SK-N-SH (cell line): ENCODE measurements around the gene DCAF8. TPM values are rescaled to one million over a fixed set of nuclear protein-coding genes. Genes with fewer than 3 reads are reported as not detected.

Experiments used
- CTCF ChIA-PET: fragments of 300-600, 350-600 bp; formaldehyde crosslinking; extraction: SDS; loops from one replicate; lab custom pipeline; 2021; lab: Yijun Ruan, JAX
- POLR2A ChIA-PET: fragments of 350-600 bp; sonication (Branson Sonifier 250); formaldehyde crosslinking; extraction: SDS; loops from one replicate; lab custom pipeline; 2020; ENCODE audit warnings: antibody characterized with exemption, inconsistent platforms; lab: Yijun Ruan, JAX
- DNase-seq: peaks from one replicate; pipeline ENCODE4 v3.0.0; 2012
- H2AFZ ChIP-seq: fragments of 200-600 bp; sonication (generic); 2 replicates; pipeline ENCODE4 v1.8.1; 2016; ENCODE audit warnings: antibody characterized with exemption, mild to moderate bottlenecking, low read depth
- H3F3A ChIP-seq: fragments of 200-600 bp; sonication (generic); replicated peaks from 2 replicates; pipeline ENCODE3; 2016; ENCODE audit warnings: antibody characterized with exemption, mild to moderate bottlenecking; ENCODE audit not compliant: insufficient read depth
- H3K27ac ChIP-seq, 2 experiments: fragments of 200-500 bp in 1 of 2; fragments of 200-600 bp in 1 of 2; sonication (Bioruptor generic) in 1 of 2; sonication (generic), shearing (Covaris generic) in 1 of 2; 2 replicates each; pipeline versions ENCODE4 v1.5.1 to v1.6.1; 2014 to 2016; ENCODE audit warnings: low read depth in 2 of 2, inconsistent platforms in 1 of 2, low read length in 1 of 2, mild to moderate bottlenecking in 1 of 2, mixed read lengths in 1 of 2
- H3K27me3 ChIP-seq: fragments of 200-600 bp; sonication (generic), shearing (Covaris generic); 2 replicates; pipeline ENCODE4 v1.6.1; 2016; ENCODE audit warnings: mixed run types; ENCODE audit not compliant: insufficient read depth
- H3K36me3 ChIP-seq, 2 experiments: fragments of 200-500 bp in 1 of 2; fragments of 200-600 bp in 1 of 2; sonication (Bioruptor generic) in 1 of 2; sonication (generic) in 1 of 2; replicated peaks in 1 of 2; 2 replicates each; pipeline versions ENCODE3 to v1.5.1; 2014 to 2016; ENCODE audit warnings: low read length in 1 of 2, mild to moderate bottlenecking in 1 of 2; ENCODE audit not compliant: insufficient read depth in 2 of 2, control insufficient read depth in 1 of 2
- H3K4me1 ChIP-seq, 2 experiments: fragments of 200-500 bp in 1 of 2; fragments of 200-600 bp in 1 of 2; sonication (Bioruptor generic) in 1 of 2; sonication (generic), shearing (Covaris generic) in 1 of 2; 2 replicates each; pipeline versions ENCODE4 v1.5.1 to v1.6.1; 2014 to 2016; ENCODE audit warnings: low read depth in 1 of 2, low read length in 1 of 2, mixed run types in 1 of 2; ENCODE audit not compliant: insufficient read depth in 2 of 2, control insufficient read depth in 1 of 2
- H3K4me2 ChIP-seq: fragments of 200-600 bp; sonication (generic), shearing (Covaris generic); 2 replicates; pipeline ENCODE4 v1.6.1; 2017; ENCODE audit warnings: mixed run types
- H3K4me3 ChIP-seq, 2 experiments: fragments of 200-500 bp in 1 of 2; fragments of 200-600 bp in 1 of 2; sonication (Bioruptor generic) in 1 of 2; sonication (generic), shearing (Covaris generic) in 1 of 2; 2 replicates each; pipeline versions ENCODE4 v1.5.1 to v1.8.1; 2014 to 2016; ENCODE audit warnings: low read depth in 2 of 2, inconsistent platforms in 1 of 2, low read length in 1 of 2, mild to moderate bottlenecking in 1 of 2, mixed read lengths in 1 of 2, moderate library complexity in 1 of 2
- H3K79me2 ChIP-seq: fragments of 200-600 bp; sonication (generic); 2 replicates; pipeline ENCODE4 v1.8.1; 2017; ENCODE audit warnings: mild to moderate bottlenecking; ENCODE audit not compliant: insufficient read depth
- H3K9ac ChIP-seq: fragments of 200-600 bp; sonication (generic); 2 replicates; pipeline ENCODE4 v1.6.1; 2017; ENCODE audit warnings: mixed run types
- H3K9me2 ChIP-seq: fragments of 200-600 bp; sonication (generic); 2 replicates; pipeline ENCODE4 v1.6.1; 2017; ENCODE audit warnings: mixed run types
- H3K9me3 ChIP-seq: fragments of 200-600 bp; sonication (generic); 2 replicates; pipeline ENCODE4 v1.6.1; 2017; ENCODE audit warnings: mixed run types, mild to moderate bottlenecking, moderate library complexity
- H4K20me1 ChIP-seq: fragments of 200-600 bp; sonication (generic); 2 replicates; pipeline ENCODE4 v1.6.1; 2017; ENCODE audit warnings: mild to moderate bottlenecking, mixed run types; ENCODE audit not compliant: insufficient read depth
- ELF1 ChIP-seq: IDR thresholded peaks from 2 replicates; pipeline ENCODE4 v1.4.0; 2012
- EZH2phosphoT487 ChIP-seq: fragments of 200-600 bp; sonication (generic); IDR thresholded peaks from 2 replicates; pipeline ENCODE4 v1.6.1; 2017; ENCODE audit warnings: low read depth, mixed run types, mild to moderate bottlenecking, antibody characterized with exemption, moderate library complexity, borderline replicate concordance
- FOXM1 ChIP-seq: IDR thresholded peaks from 2 replicates; pipeline ENCODE4 v1.4.0; 2012; ENCODE audit warnings: low read depth, mild to moderate bottlenecking
- GABPA ChIP-seq: IDR thresholded peaks from 2 replicates; pipeline ENCODE4 v1.4.0; 2012; ENCODE audit warnings: low read depth, mild to moderate bottlenecking
- GATA2 ChIP-seq: sonication (generic); formaldehyde crosslinking; IDR thresholded peaks from 2 replicates; pipeline ENCODE4 v1.5.0; 2020; ENCODE audit warnings: mild to moderate bottlenecking, missing genetic modification reagents
- NFIC ChIP-seq: IDR thresholded peaks from 2 replicates; pipeline ENCODE4 v1.4.0; 2012; ENCODE audit warnings: borderline replicate concordance
- RXRA ChIP-seq: IDR thresholded peaks from 2 replicates; pipeline ENCODE4 v1.4.0; 2012; ENCODE audit warnings: low read depth, mild to moderate bottlenecking, borderline replicate concordance
- SIN3A ChIP-seq: IDR thresholded peaks from 2 replicates; pipeline ENCODE4 v1.6.1; 2012; ENCODE audit warnings: low read depth, mild to moderate bottlenecking, low read length, moderate library complexity, borderline replicate concordance
- SMC3 ChIP-seq: IDR thresholded peaks from 2 replicates; pipeline ENCODE4 v1.6.1; 2012; ENCODE audit warnings: low read depth, low read length, improper control_type of control experiment
- TAF1 ChIP-seq: IDR thresholded peaks from 2 replicates; pipeline ENCODE4 v1.6.1; 2012; ENCODE audit warnings: low read depth, mild to moderate bottlenecking, low read length, moderate library complexity, borderline replicate concordance
- TCF12 ChIP-seq: IDR thresholded peaks from 2 replicates; pipeline ENCODE4 v1.4.0; 2012
- YY1 ChIP-seq: IDR thresholded peaks from 2 replicates; pipeline ENCODE4 v1.4.0; 2012; ENCODE audit warnings: low read depth, mild to moderate bottlenecking
- WGBS: methylation state at CpG from one replicate; pipeline ENCODE4 v1.1.6; 2017; ENCODE audit warnings: low lambda C conversion rate; 5-methylcytosine and 5-hydroxymethylcytosine counted together
- polyA plus RNA-seq, 3 experiments: library from polyadenylated mRNA; depleted of rRNA; stranded (reverse); fragments of >200 nt; gene quantifications; 2 replicates each; pipeline ENCODE4 v1.2.3, GENCODE V29; 2012
- TF ChIP-seq, protein P1 (sequence below): fragments of 150-350 bp; IDR thresholded peaks from 2 replicates; pipeline ENCODE4 v1.6.1; 2016; ENCODE audit warnings: mild to moderate bottlenecking, low read depth, low read length
- TF ChIP-seq, protein P2 (sequence below): IDR thresholded peaks from 2 replicates; pipeline ENCODE4 v1.6.1; 2012; ENCODE audit warnings: mild to moderate bottlenecking, low read depth, low read length, moderate library complexity
- TF ChIP-seq, protein P3 (sequence below): IDR thresholded peaks from 2 replicates; pipeline ENCODE4 v1.4.0; 2012; ENCODE audit warnings: low read depth, borderline replicate concordance
- TF ChIP-seq, protein P4 (sequence below): fragments of 150-350 bp; IDR thresholded peaks from 2 replicates; pipeline ENCODE4 v1.6.1; 2017; ENCODE audit warnings: antibody characterized with exemption, low read length, low read depth, borderline replicate concordance
- TF ChIP-seq, protein P5 (sequence below): IDR thresholded peaks from 2 replicates; pipeline ENCODE4; 2012
- TF ChIP-seq, protein P6 (sequence below): IDR thresholded peaks from 2 replicates; pipeline ENCODE4 v1.4.0; 2012; ENCODE audit warnings: low read depth, borderline replicate concordance

Gene DCAF8
- polyA plus RNA-seq (2012; rRNA removed), result 108 and 150 TPM in 2 replicates
- polyA plus RNA-seq (2012; cell fraction: cytosol; rRNA removed), result 55.1 and 69.1 TPM in 2 replicates
- polyA plus RNA-seq (2012; cell fraction: nucleus; rRNA removed), result 383 and 570 TPM in 2 replicates

DNA sequence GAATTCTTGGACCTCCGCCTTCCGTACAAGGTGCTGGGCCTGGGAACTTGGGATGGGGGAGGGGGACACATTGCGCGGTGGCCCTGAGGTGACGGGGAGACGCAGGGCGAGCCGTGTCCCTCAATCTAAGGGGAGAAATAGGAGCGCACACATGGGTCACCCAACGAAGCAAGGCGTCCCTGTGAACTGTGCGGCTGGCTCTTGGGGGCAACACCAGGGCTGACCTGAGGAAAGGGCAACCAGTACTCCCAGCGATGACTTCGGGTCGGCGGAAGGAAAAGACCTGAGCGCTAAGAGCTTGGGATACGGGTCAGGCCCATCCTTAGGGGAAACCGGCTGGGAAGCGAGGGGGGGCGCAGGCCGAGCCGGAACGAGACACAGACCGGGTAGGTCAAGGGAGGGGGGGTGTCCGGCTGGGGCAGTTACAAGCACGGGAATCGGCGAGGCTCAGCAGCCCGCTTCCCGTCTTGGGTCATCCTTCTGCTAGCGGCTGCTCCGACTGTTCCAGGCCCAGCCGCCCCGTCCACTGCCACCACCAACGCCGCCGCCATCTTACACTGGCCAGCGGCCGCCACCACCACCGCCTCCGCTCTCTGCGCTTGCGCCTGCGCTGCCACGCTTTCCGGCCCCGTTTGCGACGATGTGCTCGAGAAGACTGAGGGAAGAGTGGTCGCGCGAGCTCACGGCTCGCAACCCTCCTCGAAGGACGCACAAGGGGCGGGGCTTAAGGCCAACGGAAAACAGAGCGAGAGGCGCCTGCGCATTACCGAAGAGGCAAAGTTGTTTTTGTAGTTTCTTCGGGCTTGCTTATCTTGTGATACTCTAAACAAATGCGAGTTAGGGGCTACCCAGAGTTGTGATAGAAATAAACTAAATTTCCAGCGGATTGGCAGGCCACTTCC, at the start of gene DCAF8:
Gene DCAF8 (minus strand): TSS at position 657 of the 902 bp plus-strand sequence. CDS start 18,541 bp downstream, outside the sequence.
- peaks cover 50% of the 10 kb centered on the region for H3K79me2 ChIP-seq
- H3K4me2 ChIP-seq, result peak within 1 kb of the TSS; percentile 86
- POLR2A ChIA-PET, result interaction anchor here (0.6 to 1.4 kb wide), 9 partner anchors 10 to 176 kb away, joined by 3 to 5 read pairs (median 3); partner anchors contain the start of genes IGSF8, PEX19 and VANGL2
- H3K4me3 ChIP-seq, result peak within 1 kb of the TSS; percentile 93 to 95
- peaks cover 31% of the 10 kb centered on the region for H4K20me1 ChIP-seq
- peak; percentile 94 for DNase-seq
- H3K36me3 ChIP-seq, result peaks cover 0 to 14% of the 10 kb centered on the region in 2 experiments
- peak within 1 kb of the TSS; percentile 96 for H3K27ac ChIP-seq
- H3F3A ChIP-seq, result peaks cover 25% of the 10 kb centered on the region
- WGBS, result under 1% methylated on average over 25 of the region's 67 CpGs
- peak within 1 kb of the TSS; percentile 99 for H2AFZ ChIP-seq
- CTCF ChIA-PET, result interaction anchor here (0.7 to 3.8 kb wide), 8 partner anchors 9 to 216 kb away, joined by 3 to 48 read pairs (median 4); no protein-coding TSS in a partner anchor
- H3K27me3 ChIP-seq, result no peaks in the 10 kb centered on the region
- H3K4me1 ChIP-seq, result peaks cover 12 to 18% of the 10 kb centered on the region in 2 experiments
- no peaks in the 10 kb centered on the region for H3K9me3 ChIP-seq
- peak within 1 kb of the TSS; percentile 98 for H3K9ac ChIP-seq
- H3K9me2 ChIP-seq, result no peaks in the 10 kb centered on the region
- TF ChIP-seq EZH2phosphoT487 (no peak), TAF1 (peak; percentile 97), RXRA (no peak), GABPA (peak; percentile 8; the same call in 1 of the 2 replicates), FOXM1 (no peak), SMC3 (no peak), GATA2 (CRISPR knock-in tag) (no peak), NFIC (peak; percentile 30; the same call in 1 of the 2 replicates), TCF12 (no peak), YY1 (peak; percentile 96), ELF1 (no peak), SIN3A (0 out of 2 replicates have a peak, but pooled peaks have one; percentile 63)
- TF ChIP-seq, protein P1, sequence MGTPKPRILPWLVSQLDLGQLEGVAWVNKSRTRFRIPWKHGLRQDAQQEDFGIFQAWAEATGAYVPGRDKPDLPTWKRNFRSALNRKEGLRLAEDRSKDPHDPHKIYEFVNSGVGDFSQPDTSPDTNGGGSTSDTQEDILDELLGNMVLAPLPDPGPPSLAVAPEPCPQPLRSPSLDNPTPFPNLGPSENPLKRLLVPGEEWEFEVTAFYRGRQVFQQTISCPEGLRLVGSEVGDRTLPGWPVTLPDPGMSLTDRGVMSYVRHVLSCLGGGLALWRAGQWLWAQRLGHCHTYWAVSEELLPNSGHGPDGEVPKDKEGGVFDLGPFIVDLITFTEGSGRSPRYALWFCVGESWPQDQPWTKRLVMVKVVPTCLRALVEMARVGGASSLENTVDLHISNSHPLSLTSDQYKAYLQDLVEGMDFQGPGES, result no peak
- TF ChIP-seq, protein P2, sequence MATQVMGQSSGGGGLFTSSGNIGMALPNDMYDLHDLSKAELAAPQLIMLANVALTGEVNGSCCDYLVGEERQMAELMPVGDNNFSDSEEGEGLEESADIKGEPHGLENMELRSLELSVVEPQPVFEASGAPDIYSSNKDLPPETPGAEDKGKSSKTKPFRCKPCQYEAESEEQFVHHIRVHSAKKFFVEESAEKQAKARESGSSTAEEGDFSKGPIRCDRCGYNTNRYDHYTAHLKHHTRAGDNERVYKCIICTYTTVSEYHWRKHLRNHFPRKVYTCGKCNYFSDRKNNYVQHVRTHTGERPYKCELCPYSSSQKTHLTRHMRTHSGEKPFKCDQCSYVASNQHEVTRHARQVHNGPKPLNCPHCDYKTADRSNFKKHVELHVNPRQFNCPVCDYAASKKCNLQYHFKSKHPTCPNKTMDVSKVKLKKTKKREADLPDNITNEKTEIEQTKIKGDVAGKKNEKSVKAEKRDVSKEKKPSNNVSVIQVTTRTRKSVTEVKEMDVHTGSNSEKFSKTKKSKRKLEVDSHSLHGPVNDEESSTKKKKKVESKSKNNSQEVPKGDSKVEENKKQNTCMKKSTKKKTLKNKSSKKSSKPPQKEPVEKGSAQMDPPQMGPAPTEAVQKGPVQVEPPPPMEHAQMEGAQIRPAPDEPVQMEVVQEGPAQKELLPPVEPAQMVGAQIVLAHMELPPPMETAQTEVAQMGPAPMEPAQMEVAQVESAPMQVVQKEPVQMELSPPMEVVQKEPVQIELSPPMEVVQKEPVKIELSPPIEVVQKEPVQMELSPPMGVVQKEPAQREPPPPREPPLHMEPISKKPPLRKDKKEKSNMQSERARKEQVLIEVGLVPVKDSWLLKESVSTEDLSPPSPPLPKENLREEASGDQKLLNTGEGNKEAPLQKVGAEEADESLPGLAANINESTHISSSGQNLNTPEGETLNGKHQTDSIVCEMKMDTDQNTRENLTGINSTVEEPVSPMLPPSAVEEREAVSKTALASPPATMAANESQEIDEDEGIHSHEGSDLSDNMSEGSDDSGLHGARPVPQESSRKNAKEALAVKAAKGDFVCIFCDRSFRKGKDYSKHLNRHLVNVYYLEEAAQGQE, result peak; percentile 62
- TF ChIP-seq, protein P3, sequence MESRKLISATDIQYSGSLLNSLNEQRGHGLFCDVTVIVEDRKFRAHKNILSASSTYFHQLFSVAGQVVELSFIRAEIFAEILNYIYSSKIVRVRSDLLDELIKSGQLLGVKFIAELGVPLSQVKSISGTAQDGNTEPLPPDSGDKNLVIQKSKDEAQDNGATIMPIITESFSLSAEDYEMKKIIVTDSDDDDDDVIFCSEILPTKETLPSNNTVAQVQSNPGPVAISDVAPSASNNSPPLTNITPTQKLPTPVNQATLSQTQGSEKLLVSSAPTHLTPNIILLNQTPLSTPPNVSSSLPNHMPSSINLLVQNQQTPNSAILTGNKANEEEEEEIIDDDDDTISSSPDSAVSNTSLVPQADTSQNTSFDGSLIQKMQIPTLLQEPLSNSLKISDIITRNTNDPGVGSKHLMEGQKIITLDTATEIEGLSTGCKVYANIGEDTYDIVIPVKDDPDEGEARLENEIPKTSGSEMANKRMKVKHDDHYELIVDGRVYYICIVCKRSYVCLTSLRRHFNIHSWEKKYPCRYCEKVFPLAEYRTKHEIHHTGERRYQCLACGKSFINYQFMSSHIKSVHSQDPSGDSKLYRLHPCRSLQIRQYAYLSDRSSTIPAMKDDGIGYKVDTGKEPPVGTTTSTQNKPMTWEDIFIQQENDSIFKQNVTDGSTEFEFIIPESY, result peak; percentile 96
- TF ChIP-seq, protein P4, sequence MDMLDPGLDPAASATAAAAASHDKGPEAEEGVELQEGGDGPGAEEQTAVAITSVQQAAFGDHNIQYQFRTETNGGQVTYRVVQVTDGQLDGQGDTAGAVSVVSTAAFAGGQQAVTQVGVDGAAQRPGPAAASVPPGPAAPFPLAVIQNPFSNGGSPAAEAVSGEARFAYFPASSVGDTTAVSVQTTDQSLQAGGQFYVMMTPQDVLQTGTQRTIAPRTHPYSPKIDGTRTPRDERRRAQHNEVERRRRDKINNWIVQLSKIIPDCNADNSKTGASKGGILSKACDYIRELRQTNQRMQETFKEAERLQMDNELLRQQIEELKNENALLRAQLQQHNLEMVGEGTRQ, result no peak
- TF ChIP-seq, protein P5, sequence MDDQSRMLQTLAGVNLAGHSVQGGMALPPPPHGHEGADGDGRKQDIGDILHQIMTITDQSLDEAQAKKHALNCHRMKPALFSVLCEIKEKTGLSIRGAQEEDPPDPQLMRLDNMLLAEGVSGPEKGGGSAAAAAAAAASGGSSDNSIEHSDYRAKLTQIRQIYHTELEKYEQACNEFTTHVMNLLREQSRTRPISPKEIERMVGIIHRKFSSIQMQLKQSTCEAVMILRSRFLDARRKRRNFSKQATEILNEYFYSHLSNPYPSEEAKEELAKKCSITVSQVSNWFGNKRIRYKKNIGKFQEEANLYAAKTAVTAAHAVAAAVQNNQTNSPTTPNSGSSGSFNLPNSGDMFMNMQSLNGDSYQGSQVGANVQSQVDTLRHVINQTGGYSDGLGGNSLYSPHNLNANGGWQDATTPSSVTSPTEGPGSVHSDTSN, result no peak
- TF ChIP-seq, protein P6, sequence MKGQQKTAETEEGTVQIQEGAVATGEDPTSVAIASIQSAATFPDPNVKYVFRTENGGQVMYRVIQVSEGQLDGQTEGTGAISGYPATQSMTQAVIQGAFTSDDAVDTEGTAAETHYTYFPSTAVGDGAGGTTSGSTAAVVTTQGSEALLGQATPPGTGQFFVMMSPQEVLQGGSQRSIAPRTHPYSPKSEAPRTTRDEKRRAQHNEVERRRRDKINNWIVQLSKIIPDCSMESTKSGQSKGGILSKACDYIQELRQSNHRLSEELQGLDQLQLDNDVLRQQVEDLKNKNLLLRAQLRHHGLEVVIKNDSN, result no peak
